Body of pancreas (tissue), 4 donors: ENCODE measurements around the gene PHF21B. TPM values are rescaled to one million over a fixed set of nuclear protein-coding genes. Genes with fewer than 3 reads are reported as not detected.

Source experiments
- ATAC-seq: fragments of 150-250 bp; one replicate; pipeline ENCODE4 v1.9.1; 2016
- DNase-seq, 4 donors: peaks; one replicate each; pipeline ENCODE4 v3.0.0-alpha.2; 2019
- H3K27ac ChIP-seq, 4 donors: fragments of 200-600 bp; sonication (generic); 1 replicate in 3 of 4; 2 replicates in 1 of 4; pipeline versions ENCODE4 v1.5.1 to v1.6.1; 2016 to 2019; ENCODE audit warnings: mild to moderate bottlenecking in 1 of 4, mixed read lengths in 1 of 4, moderate library complexity in 1 of 4
- H3K27me3 ChIP-seq, 2 donors: fragments of 200-600 bp; sonication (generic); one replicate each; pipeline ENCODE4 v1.6.0; 2016; ENCODE audit warnings: mild to moderate bottlenecking in 1 of 2
- H3K36me3 ChIP-seq, 2 donors: fragments of 200-600 bp; sonication (generic); replicated peaks in 1 of 2; 2 replicates each; pipeline ENCODE4 v1.5.1; 2016; ENCODE audit warnings: low read depth in 2 of 2; ENCODE audit not compliant: insufficient read depth in 1 of 2
- H3K4me1 ChIP-seq: fragments of 200-600 bp; sonication (generic); one replicate; pipeline ENCODE4 v1.6.0; 2016
- H3K4me3 ChIP-seq, 2 donors: fragments of 200-600 bp; sonication (generic); 1 replicate in 1 of 2; 2 replicates in 1 of 2; pipeline ENCODE4 v1.5.1; 2016 to 2019
- H3K9me3 ChIP-seq, 3 donors: fragments of 200-600 bp; sonication (generic); 1 replicate in 2 of 3; 2 replicates in 1 of 3; pipeline ENCODE4 v1.5.1; 2016
- POLR2A ChIP-seq, 3 donors: fragments of 450-650 bp; IDR thresholded peaks; one replicate each; pipeline ENCODE4 v1.6.1; 2016; ENCODE audit warnings: antibody characterized with exemption in 3 of 3, mild to moderate bottlenecking in 2 of 3
- WGBS, 2 donors: methylation state at CpG; one replicate each; pipeline ENCODE4 v1.1.5; 2017; 5-methylcytosine and 5-hydroxymethylcytosine counted together
- intact Hi-C: fragments of 100-400 bp; cut with DNase I; formaldehyde crosslinking; loops from one replicate; pipeline ENCODE4 v1.15.1; 2023
- total RNA-seq, 2 donors: library from RNA; depleted of rRNA; stranded (reverse); fragments of >200 nt; gene quantifications; one replicate each; pipeline ENCODE4 v1.1.0, GENCODE V29; 2016
- TF ChIP-seq, protein P1 (sequence below), 7 experiments: fragments of 450-650 bp in 4 of 7; fragments of 200-600 bp in 3 of 7; sonication (generic) in 3 of 7; IDR thresholded peaks; one replicate each; pipeline ENCODE4 v1.5.1; 2016 to 2019; ENCODE audit warnings: antibody characterized with exemption in 7 of 7

PHF21B gene
- total RNA-seq, 2 donors from 2014 or later = under 0.01 TPM; not detected in 1

DNA sequence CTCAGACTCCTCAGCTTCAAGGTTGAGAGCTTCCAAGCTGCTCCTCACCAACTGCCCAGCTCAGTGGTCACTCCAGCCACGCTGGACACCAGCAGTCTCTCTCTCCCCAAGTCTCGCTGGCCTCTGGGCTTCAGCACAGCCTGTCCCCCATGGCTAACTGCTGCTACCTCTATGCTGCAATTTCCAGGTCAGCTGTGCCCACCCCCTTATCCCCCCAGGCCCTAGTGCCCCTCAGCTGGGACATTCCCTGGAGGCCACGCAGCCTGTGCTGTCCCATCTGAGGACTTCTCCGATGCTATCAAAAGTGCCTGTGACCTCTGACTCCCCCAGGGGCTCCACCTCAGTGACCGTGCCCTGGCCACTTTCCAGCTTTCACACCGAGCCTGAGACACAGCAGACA is 37.5 kb upstream of the PHF21B start:
- ATAC-seq (no peak), DNase-seq (no peak)
- Histone ChIP-seq H3K9me3 (no peaks in the 10 kb centered on the region), H3K27me3 (no peaks in the 10 kb centered on the region), H3K27ac (no peak overlapping the region), H3K36me3 (no peaks in the 10 kb centered on the region), H3K4me1 (no peaks in the 10 kb centered on the region), H3K4me3 (no peak overlapping the region)
- intact Hi-C loops = no loop called here
- WGBS, 2 donors = 22 to 27% methylated on average over 6 of the region's 6 CpGs
- no peak for TF ChIP-seq POLR2A (IDR thresholded peaks at IDR 0.05)
- TF ChIP-seq, protein P1, sequence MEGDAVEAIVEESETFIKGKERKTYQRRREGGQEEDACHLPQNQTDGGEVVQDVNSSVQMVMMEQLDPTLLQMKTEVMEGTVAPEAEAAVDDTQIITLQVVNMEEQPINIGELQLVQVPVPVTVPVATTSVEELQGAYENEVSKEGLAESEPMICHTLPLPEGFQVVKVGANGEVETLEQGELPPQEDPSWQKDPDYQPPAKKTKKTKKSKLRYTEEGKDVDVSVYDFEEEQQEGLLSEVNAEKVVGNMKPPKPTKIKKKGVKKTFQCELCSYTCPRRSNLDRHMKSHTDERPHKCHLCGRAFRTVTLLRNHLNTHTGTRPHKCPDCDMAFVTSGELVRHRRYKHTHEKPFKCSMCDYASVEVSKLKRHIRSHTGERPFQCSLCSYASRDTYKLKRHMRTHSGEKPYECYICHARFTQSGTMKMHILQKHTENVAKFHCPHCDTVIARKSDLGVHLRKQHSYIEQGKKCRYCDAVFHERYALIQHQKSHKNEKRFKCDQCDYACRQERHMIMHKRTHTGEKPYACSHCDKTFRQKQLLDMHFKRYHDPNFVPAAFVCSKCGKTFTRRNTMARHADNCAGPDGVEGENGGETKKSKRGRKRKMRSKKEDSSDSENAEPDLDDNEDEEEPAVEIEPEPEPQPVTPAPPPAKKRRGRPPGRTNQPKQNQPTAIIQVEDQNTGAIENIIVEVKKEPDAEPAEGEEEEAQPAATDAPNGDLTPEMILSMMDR (IDR thresholded peaks at IDR 0.05) = no peak

- WGBS, 2 donors = 32 to 41% methylated on average over 7 of the region's 7 CpGs
- no peak for DNase-seq
- no peaks in the 10 kb centered on the region for H3K9me3 ChIP-seq
- H3K4me3 ChIP-seq = no peak overlapping the region
- intact Hi-C loops = no loop called here
- no peaks in the 10 kb centered on the region for H3K4me1 ChIP-seq
- no peak overlapping the region for H3K27ac ChIP-seq
- ATAC-seq = no peak
- TF ChIP-seq POLR2A (IDR thresholded peaks at IDR 0.05) = no peak
- TF ChIP-seq, protein P1 (IDR thresholded peaks at IDR 0.05) = no peak
- no peaks in the 10 kb centered on the region for H3K36me3 ChIP-seq
- no peaks in the 10 kb centered on the region for H3K27me3 ChIP-seq
Observed at GRCh38 chr22:45045208-45045607, 35.4 kb upstream of the PHF21B start.

DNA sequence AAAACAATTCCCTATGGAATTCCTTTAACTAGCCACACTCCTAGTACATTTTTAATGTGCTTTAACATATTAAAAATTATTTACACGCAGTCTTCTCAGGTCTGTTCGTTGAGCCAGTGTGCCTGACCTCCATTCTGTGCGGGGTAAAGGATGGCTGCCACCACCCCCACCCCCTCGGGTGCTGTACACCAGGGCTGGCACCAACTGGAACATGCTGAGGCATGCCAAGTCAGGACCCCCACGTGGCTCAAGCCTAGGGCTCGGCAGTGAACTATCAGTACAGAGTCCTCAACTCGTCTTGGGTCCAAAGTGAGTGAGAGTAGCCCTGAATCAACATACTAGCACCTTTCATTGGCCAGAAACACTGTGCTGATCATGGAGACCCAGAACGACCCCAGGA is 32.5 kb upstream of the PHF21B start:
- 51 to 56% methylated on average over 8 of the region's 8 CpGs for WGBS, 2 donors
- no peaks in the 10 kb centered on the region for H3K4me1 ChIP-seq
- DNase-seq (no peak), ATAC-seq (no peak)
- no peaks in the 10 kb centered on the region for H3K9me3 ChIP-seq
- no peak overlapping the region for H3K4me3 ChIP-seq
- no peak overlapping the region for H3K27ac ChIP-seq
- H3K27me3 ChIP-seq = no peaks in the 10 kb centered on the region
- intact Hi-C loops = no loop called here
- H3K36me3 ChIP-seq = no peaks in the 10 kb centered on the region
- TF ChIP-seq POLR2A (IDR thresholded peaks at IDR 0.05) = no peak
- TF ChIP-seq, protein P1 (IDR thresholded peaks at IDR 0.05) = no peak

GRCh38 chr22:45039133-45039532 is 29.3 kb upstream of the PHF21B start:
- ATAC-seq (no peak), DNase-seq (no peak)
- Histone ChIP-seq H3K27ac (no peak overlapping the region), H3K27me3 (no peaks in the 10 kb centered on the region), H3K4me1 (no peaks in the 10 kb centered on the region), H3K4me3 (no peak overlapping the region), H3K9me3 (no peaks in the 10 kb centered on the region), H3K36me3 (no peaks in the 10 kb centered on the region)
- TF ChIP-seq POLR2A (IDR thresholded peaks at IDR 0.05) = no peak
- TF ChIP-seq, protein P1 (IDR thresholded peaks at IDR 0.05) = no peak
- 46 to 47% methylated on average over 8 of the region's 8 CpGs for WGBS, 2 donors
- intact Hi-C loops = no loop called here

DNA sequence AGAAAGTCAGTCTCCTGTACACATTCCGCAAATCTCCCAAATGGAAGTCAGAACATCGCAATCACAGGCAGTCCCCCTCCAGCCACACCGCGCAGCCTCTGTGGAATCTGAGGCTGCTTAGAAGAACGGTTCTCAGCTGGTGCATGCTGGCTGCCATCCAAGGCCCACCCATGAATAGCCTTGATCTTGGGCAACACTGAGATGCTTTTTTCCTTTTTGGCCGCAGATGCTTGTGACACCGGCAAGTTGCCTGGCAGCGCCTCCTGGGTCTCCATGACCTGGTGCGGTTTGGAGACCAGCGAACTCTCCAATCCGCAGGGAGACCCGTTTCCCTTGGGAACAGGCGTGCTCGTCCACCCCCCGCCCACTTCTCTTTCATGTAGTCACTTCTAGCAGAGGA is 26.3 kb upstream of the PHF21B start:
- DNase-seq (no peak), ATAC-seq (no peak)
- Histone ChIP-seq H3K27ac (no peak overlapping the region), H3K36me3 (no peaks in the 10 kb centered on the region), H3K4me1 (no peaks in the 10 kb centered on the region), H3K27me3 (no peaks in the 10 kb centered on the region), H3K4me3 (no peak overlapping the region), H3K9me3 (no peaks in the 10 kb centered on the region)
- intact Hi-C loops = no loop called here
- TF ChIP-seq, protein P1 (IDR thresholded peaks at IDR 0.05) = no peak
- TF ChIP-seq POLR2A (IDR thresholded peaks at IDR 0.05) = no peak
- 59% methylated on average over 4 to 15 of the region's 15 CpGs for WGBS, 2 donors
